Left ventricle myocardium superior (tissue), 1 donor: ENCODE data around the gene CD59. TPM values are rescaled to one million over a fixed set of nuclear protein-coding genes. Genes with fewer than 3 reads are reported as not detected.
A peak's percentile ranks its signal among the peaks of the same experiment; 100 is the strongest.
"Not testable (repeated sequence)": the region's sequence is repeated elsewhere in the genome, so short reads cannot be mapped to it uniquely, and the experiment has no call there.

Experiments used
- ATAC-seq: fragments of 200-7000 bp; cut with Tn5 transposase; one replicate; pipeline ENCODE4 v1.9.1; 2020; ENCODE audit warnings: mild to moderate bottlenecking, moderate library complexity
- DNase-seq: peaks from one replicate; pipeline ENCODE4 v3.0.0-alpha.2; 2020
- intact Hi-C: fragments of 100-400 bp; cut with micrococcal nuclease; formaldehyde crosslinking; loops from one replicate; pipeline ENCODE4 v1.11.0; 2022
- total RNA-seq: library from RNA; stranded (reverse); fragmentation: NEBNext Ultra II Directional; extraction: Animal tissue kit (Norgen Biotek cat#: 25700); gene quantifications from one replicate; pipeline ENCODE4 v1.2.1, GENCODE V29; 2021
- donor health status: DM: no; HTN: yes; CAD: no; lungs with severe emphysema.

The CD59 gene
- total RNA-seq, 1 donor from 2014 or later, result 814 TPM

- no peak for DNase-seq
- intact Hi-C loops, result loop anchor here (10.0 kb wide), 1 partner anchor 519 kb away; the partner anchor contains the start of gene CSTF3
- ATAC-seq, result no peak
Observed at GRCh38 chr11:33684003-33684706, 52.1 kb downstream of the CD59 start.

DNA sequence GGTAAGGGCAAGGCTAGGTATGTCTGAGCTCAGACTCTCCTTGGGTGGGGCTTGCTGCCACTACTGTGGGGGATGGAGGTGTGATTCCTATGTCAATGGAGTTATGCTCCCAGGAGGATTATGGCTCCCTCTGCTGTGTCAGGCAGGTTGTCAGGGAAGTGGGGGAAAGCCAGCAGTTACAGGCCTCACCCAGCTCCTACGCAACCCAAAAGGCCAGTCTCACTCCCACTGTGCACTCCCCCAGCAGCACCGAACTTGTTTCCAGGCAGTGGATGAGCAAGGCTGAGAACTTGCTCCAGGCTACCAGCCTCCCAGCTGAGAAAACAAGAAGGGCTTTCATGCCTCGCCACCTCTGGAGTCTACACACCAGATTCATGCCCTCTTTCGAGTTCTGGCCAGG lies 53.8 kb downstream of the CD59 start:
- ATAC-seq (no peak), DNase-seq (no peak)
- intact Hi-C loops, result loop anchor here (10.0 kb wide), 1 partner anchor 518 kb away; the partner anchor contains the start of gene CSTF3

- DNase-seq, result no peak
- intact Hi-C loops, result loop anchor here (10.0 kb wide), 1 partner anchor 517 kb away; the partner anchor contains the start of gene CSTF3
- no peak for ATAC-seq
Observed at GRCh38 chr11:33682019-33682418, 54.2 kb downstream of the CD59 start.

- DNase-seq, intact Hi-C loops, ATAC-seq: not testable (repeated sequence)
Observed at GRCh38 chr11:33678616-33679015, 57.6 kb downstream of the CD59 start.

DNA sequence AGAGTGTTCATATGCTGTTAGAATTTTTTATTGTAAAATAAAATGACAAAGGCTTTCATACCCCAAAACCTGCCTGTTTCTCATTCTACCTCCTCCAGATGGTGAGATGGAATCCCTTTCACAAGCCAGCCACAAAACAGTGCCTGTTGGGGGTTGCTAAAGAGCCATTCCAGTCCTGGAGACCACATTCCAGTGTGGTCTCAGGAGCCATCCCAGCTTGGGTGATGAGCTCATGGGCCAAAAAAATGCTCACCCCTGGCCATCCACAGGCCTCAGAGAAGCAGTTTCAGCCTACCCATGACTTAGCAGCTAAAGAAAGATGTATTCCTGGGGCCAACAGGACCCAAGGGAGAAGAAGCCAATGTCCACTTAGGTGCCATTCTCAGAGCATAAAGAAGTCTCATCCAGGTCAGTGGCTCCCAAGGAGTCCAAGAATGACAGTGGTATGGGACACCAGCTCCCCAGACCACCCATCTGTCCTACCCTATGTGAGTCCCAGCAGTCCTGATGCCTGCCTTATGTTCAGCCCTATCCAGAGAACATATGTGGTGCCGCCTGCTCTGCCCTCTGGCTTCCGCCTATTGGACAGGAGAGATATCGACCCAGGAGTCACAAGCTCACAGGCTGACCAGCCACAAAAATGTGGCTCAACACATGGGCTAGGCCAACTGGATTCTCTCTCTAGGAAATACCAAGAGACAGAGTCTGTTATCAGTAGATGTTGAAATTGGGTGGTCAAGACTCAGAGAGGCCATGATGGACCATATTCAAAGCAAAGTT lies 62.0 kb downstream of the CD59 start:
- DNase-seq (no peak), ATAC-seq (no peak)
- intact Hi-C loops, result no loop called here

DNA sequence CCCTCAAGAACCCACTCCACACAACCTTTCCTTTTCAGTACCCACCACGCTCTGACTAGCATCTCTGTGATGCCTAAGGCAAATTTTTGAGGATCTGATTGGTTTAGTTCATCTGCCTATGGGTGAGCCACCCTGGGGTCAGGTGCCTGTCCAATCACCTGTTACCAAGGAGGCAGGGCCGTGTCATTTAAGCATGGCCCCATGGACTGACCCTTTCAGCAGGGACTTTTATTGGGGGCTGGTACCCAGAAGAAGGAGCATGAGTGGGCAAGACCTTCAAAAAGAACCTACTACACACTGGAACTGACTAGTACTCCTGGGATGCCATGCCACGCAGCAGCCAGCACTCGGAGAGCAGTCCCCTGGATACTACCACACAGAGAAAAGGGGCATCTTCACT lies 64.0 kb downstream of the CD59 start:
- DNase-seq (no peak), ATAC-seq (no peak)
- intact Hi-C loops, result no loop called here

DNA sequence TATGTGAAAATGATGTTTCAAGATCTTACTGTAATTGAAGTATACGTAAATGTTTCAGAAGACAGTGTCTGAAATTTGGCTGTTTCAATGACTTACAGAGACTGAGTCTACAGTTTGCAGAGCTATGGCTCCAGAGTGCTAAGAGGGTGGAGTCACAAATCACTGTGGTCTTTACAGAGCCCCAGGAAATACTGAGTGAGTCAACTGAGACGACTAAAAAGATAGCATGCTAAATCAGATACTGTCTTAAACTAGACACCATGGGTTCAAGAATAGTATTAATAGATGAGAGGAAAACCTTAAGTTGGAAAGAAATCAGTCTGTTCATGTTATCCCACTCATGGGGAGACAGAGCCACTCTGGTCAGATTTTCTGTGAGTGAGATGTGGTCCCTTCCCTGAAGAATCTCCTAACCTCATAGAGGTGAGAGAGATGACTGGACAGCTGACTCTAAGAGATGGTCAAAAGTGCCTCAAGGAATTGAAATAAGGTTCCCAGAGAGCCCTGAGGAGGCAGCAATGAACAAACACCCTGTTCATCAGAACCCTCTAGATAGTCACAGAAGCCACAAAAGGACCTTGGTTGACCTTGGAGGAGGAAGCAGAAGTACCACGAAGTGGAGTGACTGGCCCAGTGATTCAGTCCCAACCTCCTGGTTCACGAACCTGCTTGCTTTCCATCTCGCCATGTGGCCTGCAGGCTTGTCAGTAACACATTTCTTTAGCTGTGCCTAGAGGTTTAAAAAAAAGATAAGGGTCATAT lies 65.8 kb downstream of the CD59 start:
- no peak for DNase-seq
- intact Hi-C loops, result no loop called here
- ATAC-seq, result no peak

DNA sequence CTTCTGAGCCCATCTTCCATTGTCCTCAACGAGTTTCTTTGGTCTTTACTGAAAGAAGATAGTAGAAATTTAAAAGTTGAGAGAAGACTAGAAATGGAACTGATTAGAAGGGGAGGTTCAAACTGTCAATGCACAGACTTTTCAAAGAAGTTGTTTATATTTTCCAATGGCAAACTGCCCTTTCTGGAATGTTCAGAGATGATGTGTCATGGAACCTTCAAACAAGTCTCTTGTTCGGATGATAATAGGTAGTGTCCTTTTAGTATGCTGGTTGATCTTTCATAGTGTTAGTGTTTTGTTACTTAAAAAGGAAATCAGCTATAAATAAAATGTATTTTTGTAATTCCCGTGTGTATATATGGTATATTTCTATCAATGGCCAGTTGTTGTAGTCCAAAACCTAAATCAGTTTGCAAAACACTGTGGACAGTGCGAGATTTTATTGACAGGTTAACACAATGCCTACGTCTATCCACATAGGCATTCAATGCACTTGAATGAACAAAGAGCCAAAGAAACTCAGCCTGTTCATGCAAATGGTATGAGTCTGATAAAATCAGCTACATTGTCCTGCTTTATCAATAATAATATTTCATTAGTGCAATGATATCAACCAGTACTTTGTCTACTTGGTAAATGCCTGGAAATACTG lies 66.5 kb downstream of the CD59 start:
- ATAC-seq, result no peak
- no peak for DNase-seq
- intact Hi-C loops, result loop anchor here (10.0 kb wide), 1 partner anchor 275 kb away; no protein-coding TSS in a partner anchor

GRCh38 chr11:33668951-33669596 lies 67.1 kb downstream of the CD59 start:
- intact Hi-C loops, result loop anchor here (10.0 kb wide), 1 partner anchor 274 kb away; no protein-coding TSS in a partner anchor
- ATAC-seq, result no peak
- DNase-seq, result no peak

- no peak for DNase-seq
- no peak for ATAC-seq
- intact Hi-C loops, result loop anchor here (10.0 kb wide), 1 partner anchor 274 kb away; no protein-coding TSS in a partner anchor
Observed at GRCh38 chr11:33668468-33668825, 67.8 kb downstream of the CD59 start.

- intact Hi-C loops, result loop anchor here (10.0 kb wide), 1 partner anchor 273 kb away; no protein-coding TSS in a partner anchor
- ATAC-seq (no peak), DNase-seq (no peak)
Observed at GRCh38 chr11:33667819-33668467, 68.3 kb downstream of the CD59 start.

DNA sequence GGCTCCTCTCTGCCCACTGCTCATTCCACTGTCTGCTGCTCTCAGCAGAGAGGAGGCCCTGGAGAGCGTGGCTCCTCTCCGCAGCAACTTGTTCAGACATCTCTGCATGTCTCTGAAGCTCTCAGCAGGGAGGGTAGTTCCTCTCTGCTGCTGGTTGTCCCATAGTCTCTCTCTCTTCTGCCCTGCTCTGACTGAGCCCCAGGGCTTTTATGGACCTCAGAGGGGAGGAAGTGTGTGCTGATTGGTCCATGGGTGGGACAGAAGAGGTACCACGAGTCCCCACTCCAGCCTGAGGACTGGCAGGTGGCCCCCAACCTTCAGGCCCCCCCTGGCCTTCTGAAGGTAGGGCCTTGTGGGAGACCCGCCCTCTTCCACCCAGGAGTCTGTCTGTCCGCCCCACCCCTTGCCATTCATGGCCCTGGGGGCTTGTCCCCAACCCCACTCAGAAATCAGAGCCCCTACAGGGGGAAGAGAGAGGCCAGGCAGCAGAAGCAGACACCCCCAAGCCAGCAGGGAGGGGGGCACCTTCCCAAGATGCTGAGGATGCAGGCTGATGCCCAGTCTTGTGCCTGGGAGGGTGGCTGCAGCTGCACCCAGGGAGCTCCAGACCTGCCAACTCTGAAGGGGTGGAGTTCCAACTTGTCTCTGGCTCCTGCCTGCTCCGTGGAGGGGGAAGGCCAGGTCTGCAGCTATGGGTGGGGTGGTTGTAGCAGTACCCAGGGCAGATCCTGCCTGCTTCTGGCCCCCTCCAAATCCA lies 70.7 kb downstream of the CD59 start:
- no peak for ATAC-seq
- DNase-seq, result no peak
- intact Hi-C loops, result loop anchor here (10.0 kb wide), 1 partner anchor 271 kb away; no protein-coding TSS in a partner anchor

GRCh38 chr11:33664827-33665226 lies 71.4 kb downstream of the CD59 start:
- intact Hi-C loops, result loop anchor here (10.0 kb wide), 1 partner anchor 270 kb away; no protein-coding TSS in a partner anchor
- peak; percentile 27 for ATAC-seq
- no peak for DNase-seq

- ATAC-seq (no peak), DNase-seq (no peak)
- intact Hi-C loops, result loop anchor here (10.0 kb wide), 1 partner anchor 269 kb away; no protein-coding TSS in a partner anchor
Observed at GRCh38 chr11:33664166-33664565, 72.1 kb downstream of the CD59 start.

DNA sequence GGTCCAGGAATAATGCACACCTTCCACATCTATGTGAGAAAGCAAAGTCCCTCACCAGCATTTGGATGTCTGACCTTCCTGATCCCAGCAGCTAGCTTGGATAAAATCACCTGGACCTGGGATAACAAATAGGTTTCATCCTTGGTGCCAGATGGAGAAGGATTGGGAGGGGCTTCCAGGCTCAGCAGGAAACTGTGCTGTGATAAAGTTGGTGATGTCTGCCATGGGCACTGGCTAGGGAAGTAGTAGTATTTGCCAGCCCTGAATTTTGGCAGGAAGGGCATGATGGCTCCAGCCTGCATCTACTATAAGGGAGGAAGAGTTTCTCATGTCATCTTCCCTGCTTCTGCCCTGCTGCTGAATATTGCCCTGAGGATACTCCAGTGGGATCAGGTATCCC lies 73.1 kb downstream of the CD59 start:
- no peak for ATAC-seq
- intact Hi-C loops, result loop anchor here (10.0 kb wide), 1 partner anchor 268 kb away; no protein-coding TSS in a partner anchor
- no peak for DNase-seq

GRCh38 chr11:33661526-33661925 lies 74.7 kb downstream of the CD59 start:
- not testable (repeated sequence) for DNase-seq, ATAC-seq
- intact Hi-C loops, result loop anchor here (10.0 kb wide), 1 partner anchor 267 kb away; no protein-coding TSS in a partner anchor

- intact Hi-C loops, result loop anchor here (10.0 kb wide), 1 partner anchor 266 kb away; no protein-coding TSS in a partner anchor
- no peak for DNase-seq
Observed at GRCh38 chr11:33660962-33661361, 75.3 kb downstream of the CD59 start.

More at GRCh38 chr11:33660962-33661361, 75.3 kb downstream of the CD59 start:
- no peak for ATAC-seq
